Stimulated activated CD4-positive, alpha-beta T cell treated with anti-CD3 and anti-CD28 coated beads, TNF-alpha, amount 100 ng/mL, for 1 hour (primary cell): ENCODE results near the gene XRCC5.

Experiments used
- DNase-seq, 3 donors: peaks; one replicate each; pipeline ENCODE4 v3.0.0-alpha.2; 2020; ENCODE audit warnings: low read depth in 3 of 3, low spot score in 1 of 3

Gene XRCC5

DNA sequence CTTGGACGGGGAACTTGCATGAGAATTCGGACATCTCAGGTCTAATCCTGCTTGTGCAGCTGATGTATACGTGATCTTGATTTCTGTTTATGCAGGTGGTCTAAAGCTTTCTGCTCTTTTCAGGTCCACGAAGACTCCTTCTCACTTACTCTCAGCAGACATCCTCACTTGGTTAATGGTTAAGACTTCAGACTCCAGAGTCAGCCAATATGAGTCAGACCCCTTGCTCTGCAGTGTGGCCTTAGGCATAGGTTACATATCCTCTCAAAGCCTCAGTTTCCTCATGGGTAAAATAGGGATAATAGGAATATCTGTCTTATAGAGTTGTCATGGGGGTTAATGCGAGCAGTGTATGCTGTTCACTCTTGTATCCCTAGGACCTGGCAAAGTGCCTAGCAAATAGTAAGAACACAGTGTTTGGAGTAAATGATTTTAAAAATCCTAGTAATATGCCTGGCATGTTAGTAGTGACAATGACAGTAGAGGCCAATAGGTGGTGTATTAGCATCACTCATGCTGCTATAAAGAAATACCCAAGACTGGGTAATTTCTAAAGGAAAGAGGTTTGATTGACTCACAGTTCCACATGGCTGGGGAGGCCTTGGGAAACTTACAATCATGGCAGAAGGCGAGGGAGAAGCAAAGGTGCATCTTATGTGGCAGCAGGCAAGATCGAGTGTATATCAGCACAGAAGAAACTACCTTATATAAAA is 42.3 kb downstream of the XRCC5 start:
- no peak for DNase-seq

DNA sequence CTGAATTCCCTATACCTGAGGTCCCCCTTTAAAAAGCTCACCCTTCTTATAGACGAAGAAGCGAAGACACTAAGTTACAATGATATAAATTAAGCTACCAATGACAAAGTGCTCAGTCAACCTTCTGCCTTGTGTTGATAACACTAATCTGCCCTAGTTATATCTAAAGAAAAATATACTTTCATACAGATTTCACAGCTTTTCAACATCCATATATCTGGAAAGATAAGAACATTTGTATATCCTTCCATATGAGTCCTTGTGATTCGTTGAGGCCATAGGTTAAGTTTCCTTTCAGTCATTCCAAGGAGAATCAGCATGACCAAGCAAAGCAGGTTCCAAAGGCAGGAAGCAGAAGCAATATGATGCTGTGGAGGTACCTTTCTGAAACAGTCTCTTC is 46.8 kb downstream of the XRCC5 start:
- no peak for DNase-seq

DNA sequence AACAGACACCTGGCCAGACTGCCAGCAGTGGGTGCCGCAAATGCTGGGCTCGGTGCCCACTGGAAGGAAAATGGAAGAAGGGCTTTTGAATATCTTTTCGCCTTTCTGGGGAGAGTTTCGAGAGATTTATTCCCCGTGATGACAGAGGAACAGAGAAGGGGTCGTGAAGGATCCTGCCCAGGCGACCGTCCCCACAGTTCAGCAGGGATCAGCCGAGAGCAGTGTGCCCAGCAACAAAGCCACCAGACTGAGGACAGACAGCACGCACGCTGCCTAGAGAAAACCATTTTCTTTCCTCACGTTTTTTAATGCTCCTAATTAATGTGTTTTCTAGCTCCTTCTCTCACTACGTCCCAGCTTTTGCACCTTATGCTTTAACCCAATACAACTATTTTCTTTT is 47.7 kb downstream of the XRCC5 start:
- DNase-seq = no peak

DNA sequence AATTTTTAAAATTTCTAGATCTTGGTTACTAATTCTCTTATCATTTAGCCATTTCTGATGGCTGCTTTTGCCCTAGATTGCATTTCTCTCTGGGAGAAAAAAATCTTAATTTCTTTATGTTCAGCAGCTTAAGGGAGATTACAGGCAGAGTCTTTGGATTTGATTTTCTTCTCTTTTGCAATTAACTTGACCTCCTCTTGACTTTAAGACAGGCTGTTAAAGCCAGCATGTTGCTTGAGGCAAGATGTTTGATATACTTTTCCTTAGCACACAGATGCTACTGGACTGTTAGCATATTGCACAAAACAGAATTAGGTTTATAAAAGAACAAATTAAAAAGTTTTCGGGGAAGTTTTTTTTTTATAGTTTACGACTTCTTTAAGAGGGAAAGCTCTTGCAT is 50.0 kb downstream of the XRCC5 start:
- DNase-seq = no peak

DNA sequence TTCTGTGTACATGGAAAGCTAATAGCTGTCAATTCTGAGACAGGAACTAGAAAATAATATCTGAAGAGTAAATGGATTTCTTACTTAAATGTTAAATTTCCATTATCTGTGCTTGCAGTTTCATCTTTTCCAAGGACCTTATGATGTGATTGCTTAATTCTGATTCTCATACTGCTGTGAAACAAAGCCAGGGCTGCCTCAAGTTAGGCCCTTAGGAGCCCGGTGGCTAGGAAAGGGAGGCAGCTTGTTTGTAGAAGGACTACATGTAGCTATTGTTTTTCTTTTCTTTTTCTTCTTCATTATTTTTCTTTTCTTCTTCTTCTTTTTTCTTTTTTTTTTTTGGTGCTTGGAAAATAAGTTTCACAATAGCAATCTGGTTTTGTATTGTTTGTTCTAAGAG is 50.5 kb downstream of the XRCC5 start:
- no peak for DNase-seq

DNA sequence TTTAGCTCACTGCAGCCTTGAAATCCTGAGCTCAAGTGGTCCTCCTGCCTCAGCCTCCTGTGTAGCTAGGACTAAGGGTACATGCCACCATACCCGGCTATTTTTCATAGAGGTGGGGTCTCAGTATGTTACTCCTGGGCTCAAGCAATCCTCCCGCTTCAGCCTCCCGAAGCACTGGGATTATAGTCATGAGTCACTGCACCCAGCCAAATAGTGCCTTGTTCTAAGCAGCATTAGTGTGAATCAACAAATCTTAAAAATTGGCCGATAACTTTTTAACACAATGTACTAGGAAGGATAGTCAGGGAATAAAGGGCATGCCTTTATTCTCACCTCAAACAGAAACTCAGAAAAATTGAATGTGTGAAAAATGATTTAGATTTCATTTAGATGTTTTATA is 51.6 kb downstream of the XRCC5 start:
- DNase-seq = no peak

DNA sequence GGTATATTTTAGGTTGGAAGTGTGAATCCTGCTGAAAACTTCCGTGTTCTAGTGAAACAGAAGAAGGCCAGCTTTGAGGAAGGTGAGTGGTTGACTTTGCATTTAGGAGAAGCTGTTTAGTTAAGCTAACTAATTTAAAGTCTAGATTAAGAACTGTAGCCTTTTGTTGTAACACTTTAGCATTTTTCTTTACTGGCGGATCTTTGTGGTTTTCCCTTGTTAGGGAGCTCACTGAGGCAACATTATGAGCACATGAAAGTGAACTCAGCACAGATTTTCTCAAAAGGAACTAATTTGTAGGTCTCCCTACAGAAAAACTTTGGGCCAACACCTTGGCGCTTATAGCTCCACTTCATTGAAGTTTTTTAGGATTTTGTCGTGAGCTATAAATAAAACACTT is 52.8 kb downstream of the XRCC5 start:
- DNase-seq = no peak

DNA sequence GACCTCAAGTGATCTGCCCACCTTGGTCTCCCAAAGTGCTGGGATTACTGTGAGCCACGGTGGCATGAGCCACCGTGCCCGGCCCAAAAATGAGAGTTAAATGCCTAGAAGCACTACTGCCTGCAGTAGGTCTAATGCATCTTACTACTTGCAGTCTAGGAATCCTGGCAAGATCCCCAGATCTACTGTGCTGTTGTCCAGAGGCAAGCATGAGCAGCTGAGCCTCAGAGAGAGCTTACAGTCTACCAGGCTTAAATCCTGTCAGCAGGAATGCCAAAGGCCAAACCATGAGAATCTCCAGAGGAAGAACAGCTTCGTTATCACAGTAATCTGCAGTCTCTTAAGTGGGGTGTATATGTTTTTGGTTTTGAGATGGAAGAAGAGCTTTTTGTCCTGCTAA is 54.4 kb downstream of the XRCC5 start:
- DNase-seq = no peak

DNA sequence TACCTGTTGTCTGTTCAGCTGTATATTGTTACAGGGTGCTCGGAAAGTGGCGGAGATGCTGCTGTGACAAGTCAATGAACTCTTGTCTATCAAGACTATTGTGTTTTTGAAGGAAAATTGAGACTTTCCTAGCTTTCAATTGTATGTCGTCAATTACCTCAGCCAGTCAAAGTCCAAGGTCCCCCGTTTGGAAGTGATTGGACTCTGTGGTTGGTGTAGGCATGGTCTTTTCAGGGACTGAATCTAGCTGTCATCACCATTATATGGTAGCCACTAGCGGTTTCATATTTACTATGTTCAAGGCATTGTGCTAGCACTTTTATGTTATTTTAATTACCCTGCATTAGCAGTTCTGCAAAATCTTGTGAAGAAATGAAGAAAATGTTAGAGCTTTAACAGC is 54.9 kb downstream of the XRCC5 start:
- no peak for DNase-seq

DNA sequence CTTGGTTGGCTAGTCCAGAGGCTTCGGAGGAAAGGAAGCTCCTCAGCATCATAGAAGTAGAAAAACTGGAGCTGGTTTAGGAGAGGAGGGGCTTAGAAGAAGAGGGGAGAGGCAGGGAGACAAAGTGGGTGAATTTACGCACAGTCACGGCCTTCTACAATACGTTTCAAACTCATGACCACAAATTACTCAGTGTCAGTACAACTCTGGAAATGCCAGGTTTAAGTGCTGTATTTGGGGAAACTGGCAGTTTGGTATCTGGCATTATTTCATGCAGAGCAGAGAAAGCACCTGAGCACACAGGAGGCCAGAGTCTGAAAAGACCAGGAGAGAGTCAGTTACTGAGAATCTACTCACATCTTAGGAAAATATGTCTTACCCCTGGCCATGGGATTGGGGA is 55.4 kb downstream of the XRCC5 start:
- no peak for DNase-seq

DNA sequence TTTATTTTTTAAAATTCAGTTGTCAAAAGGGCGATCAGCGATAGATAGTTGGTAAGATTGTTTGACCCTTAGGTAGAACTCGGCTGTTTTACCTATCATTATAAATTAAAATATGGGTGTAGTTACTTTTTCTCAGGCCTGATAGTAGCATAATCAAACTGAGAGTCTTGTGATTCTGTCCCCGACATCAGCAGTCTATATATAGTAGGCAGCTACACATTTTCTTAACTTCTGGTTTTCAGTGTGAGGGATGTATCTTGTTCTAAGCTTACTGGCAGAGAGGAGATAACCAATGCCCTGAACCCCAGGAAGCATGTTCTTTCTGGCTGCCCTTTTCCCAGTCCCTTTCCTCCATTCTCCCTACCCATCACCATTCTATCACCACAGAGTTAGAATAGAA is 56.6 kb downstream of the XRCC5 start:
- DNase-seq = no peak

DNA sequence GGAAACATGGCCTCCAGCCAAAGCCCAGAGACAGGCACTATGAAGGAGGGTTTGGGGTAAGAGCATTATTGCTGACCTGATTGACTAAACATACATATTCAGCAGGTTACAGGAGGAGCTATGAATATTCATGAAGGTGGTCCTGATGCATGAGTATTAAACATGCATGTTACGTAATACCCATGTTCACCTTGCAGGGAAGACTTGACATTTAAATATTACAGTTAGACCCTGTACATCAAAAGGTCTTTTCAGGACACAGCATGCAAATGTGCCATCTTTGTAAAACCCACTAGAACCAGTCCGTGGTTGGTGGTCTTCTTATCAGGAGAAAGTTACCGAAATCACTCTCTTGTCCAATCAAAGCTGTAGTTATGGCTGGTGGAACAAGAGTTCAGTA is 59.9 kb downstream of the XRCC5 start:
- no peak for DNase-seq

DNA sequence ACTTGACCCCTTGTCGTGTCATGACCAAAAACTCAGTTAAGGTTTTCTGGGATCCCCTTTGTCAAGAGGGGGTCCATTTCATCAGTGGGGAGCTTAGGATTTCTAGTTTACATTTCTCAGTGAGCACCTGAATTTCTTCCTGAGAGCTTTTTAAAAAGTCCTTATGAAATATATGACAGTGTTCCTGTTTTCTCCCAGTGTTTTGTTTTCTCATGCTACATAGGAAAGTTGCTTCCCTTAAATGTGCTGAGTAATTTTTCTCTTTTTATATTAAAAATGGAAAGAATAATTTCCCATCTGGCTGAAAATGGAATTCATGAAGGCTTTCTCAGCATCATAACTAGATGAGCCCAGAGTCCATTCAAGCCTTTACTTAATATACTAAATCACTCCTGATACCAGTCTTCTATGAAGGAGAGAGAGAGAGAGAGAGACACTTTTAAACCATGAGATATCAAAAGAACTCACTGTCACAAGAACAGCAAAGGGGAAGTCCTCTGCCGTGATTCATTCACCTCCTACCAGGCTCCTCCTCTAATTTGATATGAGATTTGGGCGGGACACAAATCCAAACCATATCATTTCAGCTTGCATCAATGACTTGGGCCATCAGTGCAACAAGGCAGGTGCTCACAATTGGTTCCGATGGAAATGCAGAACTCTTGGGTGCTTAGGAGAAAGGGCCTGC is 61.1 kb downstream of the XRCC5 start:
- DNase-seq = no peak

DNA sequence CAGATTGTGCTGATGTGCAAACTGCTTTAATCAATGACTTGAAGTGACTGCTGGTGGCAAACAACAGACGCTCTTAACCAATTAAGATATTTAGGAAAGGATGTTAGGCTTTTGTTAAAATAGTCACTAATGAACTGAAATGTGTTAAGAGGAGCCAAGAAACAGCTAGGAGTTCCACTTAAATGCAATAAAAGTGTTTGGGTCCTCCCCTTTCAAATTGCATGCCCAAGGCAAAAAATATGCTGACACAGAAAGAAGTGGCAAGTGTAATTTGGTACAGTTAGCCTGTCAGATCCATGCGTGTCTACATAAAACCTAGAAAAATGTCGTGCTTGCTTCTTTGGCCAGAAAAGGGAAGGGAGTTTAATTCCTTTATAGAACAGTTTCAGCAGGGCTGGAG is 61.9 kb downstream of the XRCC5 start:
- no peak for DNase-seq

DNA sequence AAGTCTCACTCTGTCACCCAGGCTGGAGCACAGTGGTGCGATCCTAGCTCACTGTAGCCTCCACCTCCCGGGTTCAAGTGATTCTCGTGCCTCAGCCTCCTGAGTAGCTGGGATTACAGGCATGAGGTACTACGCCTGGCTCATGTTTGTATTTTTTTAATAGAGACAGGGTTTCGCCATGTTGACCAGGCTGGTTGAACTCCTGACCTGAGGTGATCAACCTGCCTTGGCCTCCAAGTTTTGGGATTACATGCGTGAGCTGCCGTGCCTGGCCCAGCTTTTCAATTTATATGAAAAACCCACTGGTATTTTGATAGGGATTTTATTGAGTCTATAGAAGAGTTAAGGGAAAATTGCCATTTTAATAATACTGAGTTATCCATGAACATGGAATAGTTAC is 63.3 kb downstream of the XRCC5 start:
- no peak for DNase-seq

DNA sequence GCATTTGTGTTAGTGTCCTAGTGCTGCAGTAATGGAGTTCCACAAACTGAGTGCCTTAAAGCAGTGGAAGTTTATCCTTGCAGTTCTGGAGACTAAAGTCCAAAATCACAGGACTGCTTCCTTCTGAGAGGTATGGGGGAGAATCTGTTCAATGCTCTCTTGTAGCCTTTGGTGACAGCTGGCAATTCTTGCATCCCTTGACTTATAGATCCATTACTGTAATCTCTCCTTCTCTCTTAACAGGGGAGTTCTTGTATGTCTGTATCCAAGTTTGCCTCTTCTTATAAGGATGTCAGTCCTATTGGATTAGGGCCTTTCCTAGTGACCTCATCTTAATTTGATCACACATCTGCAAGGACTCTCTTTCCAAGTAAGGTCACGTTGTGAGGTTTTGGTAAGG is 69.9 kb downstream of the XRCC5 start:
- no peak for DNase-seq

DNA sequence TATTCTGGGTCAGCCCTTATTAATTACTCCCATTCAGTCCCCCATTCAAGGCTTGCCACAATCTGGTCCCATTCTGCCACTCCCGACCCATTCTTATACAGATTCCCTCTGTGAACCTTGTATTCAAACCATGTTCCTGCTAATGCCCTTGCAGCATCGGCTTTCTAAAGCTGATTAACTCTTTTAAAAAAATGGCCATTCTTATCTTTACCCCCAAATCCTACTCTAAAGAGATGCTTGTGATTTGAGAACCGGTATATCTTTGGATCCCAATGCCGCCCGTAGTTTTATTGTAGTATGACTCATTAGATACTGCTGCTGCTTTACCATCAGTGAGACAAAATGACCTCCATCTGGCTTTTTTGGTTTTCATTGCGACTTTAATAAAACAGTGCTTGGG is 72.2 kb downstream of the XRCC5 start:
- DNase-seq = no peak

DNA sequence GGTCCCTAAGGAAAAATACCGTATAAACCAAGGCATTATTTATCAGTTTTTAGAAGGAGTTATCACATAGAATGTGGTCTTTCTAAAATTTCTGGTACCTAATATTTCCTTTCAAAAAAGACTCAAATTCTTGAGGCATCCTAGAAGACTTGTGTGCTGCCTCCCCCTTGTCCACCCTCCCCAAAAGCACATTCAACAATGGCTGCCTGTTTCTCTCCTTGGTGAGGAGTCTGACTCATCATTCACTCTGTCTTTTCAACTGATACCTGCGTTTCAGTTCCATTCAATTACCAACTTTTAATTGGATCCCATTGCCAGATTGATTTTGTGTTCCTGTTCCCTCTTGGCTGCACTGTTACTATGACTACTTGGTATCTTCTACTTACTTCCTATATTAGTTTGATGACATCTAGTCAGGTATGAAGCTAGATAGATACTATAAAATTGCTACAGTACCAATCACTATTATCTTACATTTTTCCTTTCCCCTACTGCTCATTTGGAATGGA is 72.9 kb downstream of the XRCC5 start:
- no peak for DNase-seq

DNA sequence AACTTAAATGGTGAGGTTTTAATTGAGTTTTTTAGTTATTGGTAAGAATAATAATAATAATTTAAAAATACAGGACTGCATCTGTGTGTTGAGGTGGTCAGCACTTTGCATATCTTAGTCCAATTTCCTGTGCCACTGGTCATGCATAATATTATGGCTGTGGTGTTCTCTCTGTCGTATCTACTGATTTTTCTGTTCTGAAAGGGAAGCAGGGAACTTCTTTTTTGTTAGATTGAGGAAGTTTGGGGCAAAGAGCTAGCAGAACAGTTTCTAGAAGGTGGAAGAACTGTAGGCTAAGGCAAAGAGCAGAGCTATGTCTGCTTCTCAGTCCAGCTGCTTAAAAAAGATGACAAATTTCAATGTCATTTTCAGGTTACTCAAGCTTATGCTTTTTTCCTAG is 74.3 kb downstream of the XRCC5 start:
- DNase-seq = no peak

DNA sequence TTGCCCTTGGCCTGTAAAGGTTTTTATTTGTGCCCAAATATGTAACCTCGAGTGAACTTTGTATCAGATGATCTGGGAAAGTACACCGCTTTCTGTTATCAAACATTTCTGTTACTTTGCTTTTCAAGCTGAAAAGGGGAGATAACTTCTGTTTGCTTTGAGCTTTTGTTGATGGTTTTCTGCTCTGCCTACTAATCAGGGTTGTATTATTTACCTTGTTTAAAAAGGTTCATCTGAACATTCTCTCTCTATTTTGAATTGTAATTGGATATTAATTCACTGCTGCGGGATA is 79.4 kb downstream of the XRCC5 start:
- DNase-seq = no peak

DNA sequence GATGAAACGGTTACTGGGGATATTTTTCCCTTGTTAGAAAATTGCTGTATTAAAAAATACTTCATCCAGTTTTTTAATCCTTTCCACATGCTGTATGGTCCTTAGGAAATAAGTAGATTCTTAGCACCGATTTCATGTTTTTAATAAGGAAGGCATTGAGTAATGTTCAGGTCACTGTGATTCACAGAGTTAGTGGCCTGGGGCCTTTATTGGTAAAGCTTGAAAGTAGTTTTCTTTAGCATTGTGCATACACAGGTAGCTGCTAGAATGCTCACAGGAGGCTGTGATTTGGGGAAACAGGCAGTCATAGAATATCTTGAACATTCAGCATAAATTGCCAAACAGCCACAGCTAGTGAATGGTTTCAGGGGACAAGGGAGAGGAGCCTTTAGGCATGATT is 79.8 kb downstream of the XRCC5 start:
- DNase-seq = no peak

DNA sequence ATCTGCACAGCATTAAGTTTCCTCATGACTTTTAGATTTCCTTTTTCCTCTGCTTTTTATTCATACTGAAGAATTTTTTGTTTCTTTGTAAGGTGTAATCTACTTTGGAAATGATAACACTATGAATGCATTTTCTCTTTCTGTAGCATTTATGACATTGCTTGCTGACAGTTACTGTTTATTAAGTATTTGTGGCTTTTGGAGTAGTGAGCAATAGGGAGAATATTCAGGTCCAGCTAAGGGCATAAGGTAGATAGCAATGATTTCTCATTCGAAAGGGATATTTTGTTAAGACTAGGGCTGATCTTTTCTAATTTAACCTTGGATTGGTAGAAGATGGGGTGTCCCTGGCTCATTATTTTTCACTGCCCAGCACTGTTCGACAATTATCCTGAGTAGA is 80.3 kb downstream of the XRCC5 start:
- DNase-seq = no peak

DNA sequence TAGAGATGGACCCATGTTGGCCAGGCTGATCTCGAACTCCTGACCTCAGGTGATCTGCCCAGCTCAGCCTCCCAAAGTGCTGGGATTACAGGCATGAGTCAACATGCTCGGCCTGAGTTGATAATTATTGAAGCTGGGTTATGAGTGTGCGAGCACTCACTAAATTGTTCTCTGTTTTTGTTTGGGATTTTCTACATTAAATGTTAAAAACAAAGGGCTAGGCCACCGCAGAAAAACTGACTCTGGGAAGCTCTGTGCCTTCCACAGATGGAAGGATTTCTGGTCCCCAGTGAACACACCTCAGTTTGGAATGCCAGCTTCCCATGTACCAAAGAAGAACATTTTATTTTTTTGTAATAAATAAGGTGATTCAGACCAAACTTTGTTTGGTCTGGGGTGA is 83.0 kb downstream of the XRCC5 start:
- DNase-seq = no peak
